CD4-positive, alpha-beta T cell (primary cell): ENCODE measurements around the gene FAM24B. TPM values are rescaled to one million over a fixed set of nuclear protein-coding genes. Genes with fewer than 3 reads are reported as not detected.

ENCODE experiments used
- ATAC-seq: fragments of 200-7000 bp; cut with Tn5 transposase; one replicate; pipeline ENCODE4 v1.10.0; 2022; ENCODE audit warnings: mild to moderate bottlenecking; ENCODE audit not compliant: poor library complexity
- CTCF ChIA-PET: fragments of 350-600 bp; sonication (Branson Sonifier 250); formaldehyde crosslinking; loops from one replicate; lab custom pipeline; 2021; ENCODE audit warnings: antibody characterized with exemption, inconsistent platforms; lab: Charles Lee
- POLR2A ChIA-PET: fragments of 350-600 bp; sonication (Branson Sonifier 250); formaldehyde crosslinking; loops from one replicate; lab custom pipeline; 2021; ENCODE audit warnings: antibody characterized with exemption, inconsistent platforms; lab: Charles Lee
- DNase-seq, 14 experiments: peaks; one replicate each; pipeline ENCODE4 v3.0.0-alpha.2; 2013 to 2020; ENCODE audit warnings: mixed read lengths in 2 of 14
- H3K27ac ChIP-seq, 2 donors: one replicate each; pipeline versions ENCODE4 v1.5.1 to v1.7.0; 2013; ENCODE audit warnings: low read length in 2 of 2, low read depth in 1 of 2, mild to moderate bottlenecking in 1 of 2
- H3K27me3 ChIP-seq, 2 experiments: 1 replicate in 1 of 2; 2 replicates in 1 of 2; pipeline versions ENCODE4 v1.6.1 to v1.7.0; 2013; ENCODE audit warnings: low read length in 2 of 2, control low read depth in 1 of 2, mild to moderate bottlenecking in 1 of 2, moderate library complexity in 1 of 2; ENCODE audit not compliant: insufficient read depth in 2 of 2, control insufficient read depth in 1 of 2
- H3K36me3 ChIP-seq: one replicate; pipeline ENCODE4 v1.6.1; 2013; ENCODE audit warnings: low read length, control low read depth; ENCODE audit not compliant: insufficient read depth
- H3K4me1 ChIP-seq: one replicate; pipeline ENCODE4 v1.6.1; 2013; ENCODE audit warnings: low read length, control low read depth; ENCODE audit not compliant: insufficient read depth
- H3K4me3 ChIP-seq: one replicate; pipeline ENCODE4 v1.5.1; 2013; ENCODE audit warnings: mild to moderate bottlenecking, low read length, moderate library complexity
- H3K9me3 ChIP-seq, 2 experiments: 1 replicate in 1 of 2; 2 replicates in 1 of 2; pipeline versions ENCODE4 v1.6.1 to v1.7.0; 2013; ENCODE audit warnings: low read length in 2 of 2, mild to moderate bottlenecking in 2 of 2, control low read depth in 1 of 2, moderate library complexity in 1 of 2; ENCODE audit not compliant: control insufficient read depth in 1 of 2, insufficient read depth in 1 of 2
- H3K27ac Mint-ChIP-seq: one replicate; pipeline ENCODE4 v1.8.0; 2020; ENCODE audit warnings: mixed read lengths
- H3K27me3 Mint-ChIP-seq: one replicate; pipeline ENCODE4 v1.8.0; 2021; ENCODE audit warnings: mixed read lengths
- H3K36me3 Mint-ChIP-seq: one replicate; pipeline ENCODE4 v1.8.0; 2021; ENCODE audit warnings: low read depth, mixed read lengths
- H3K4me1 Mint-ChIP-seq: one replicate; pipeline ENCODE4 v1.8.0; 2021; ENCODE audit warnings: low read depth, mixed read lengths
- H3K4me3 Mint-ChIP-seq: one replicate; pipeline ENCODE4 v1.8.0; 2020; ENCODE audit warnings: mild to moderate bottlenecking, mixed read lengths
- H3K9me3 Mint-ChIP-seq: one replicate; pipeline ENCODE4 v1.8.0; 2020; ENCODE audit warnings: mixed read lengths
- CTCF ChIP-seq: fragments of 200-600 bp; IDR thresholded peaks from one replicate; pipeline ENCODE4 v1.8.0; 2022; ENCODE audit warnings: antibody characterized with exemption, mild to moderate bottlenecking
- intact Hi-C, 2 experiments: fragments of 100-400 bp; cut with DNase I in 1 of 2; cut with micrococcal nuclease in 1 of 2; formaldehyde crosslinking; loops; one replicate each; pipeline versions ENCODE4 v1.15.1 to v1.9.0; 2023 to 2025; cut with DNase I, micrococcal nuclease
- polyA plus RNA-seq, 2 donors: library from polyadenylated mRNA; unstranded; fragments of 120-200 nt; gene quantifications; one replicate each; pipeline ENCODE4 v1.2.1, GENCODE V29; 2013
- total RNA-seq, 174 experiments: library from RNA in 2 of 174; stranded (reverse) in 2 of 174; gene quantifications; one replicate each; pipeline ENCODE4 v1.2.3 and lab custom pipeline; 2021 to 2026

Gene FAM24B
- 1 to 10 TPM; 6.8 to 7.1 TPM for total RNA-seq
- polyA plus RNA-seq (2013, experiment 1 of 2) = 11.6 TPM
- polyA plus RNA-seq (2013, experiment 2 of 2) = 9.1 TPM
- 1.3 to 7.8 (median 3.4) reads per million in 172 experiments for total RNA-seq (lab: John Stamatoyannopoulos, UW)

GRCh38 chr10:122879339-122880273 is at the start of gene FAM24B:
Gene FAM24B, minus strand, starts transcription at chr10:122879581. Its CDS starts 29,066 bp downstream, at chr10:122850515.
- no peaks in the 10 kb centered on the region for H3K9me3 Mint-ChIP-seq
- H3K27me3 ChIP-seq = no peaks in the 10 kb centered on the region
- no peaks in the 10 kb centered on the region for H3K9me3 ChIP-seq
- peak within 1 kb of the TSS; percentile 80 for H3K4me3 ChIP-seq
- H3K4me1 Mint-ChIP-seq = peaks cover 55% of the 10 kb centered on the region
- ChIA-PET POLR2A (interaction anchor here (0.6 to 2.6 kb wide), 11 partner anchors 12 to 951 kb away, joined by 3 to 28 read pairs (median 5); partner anchors contain the start of genes ATE1, BUB3, C10orf88 and IKZF5), CTCF (no interaction called here)
- H3K27ac Mint-ChIP-seq = peak within 1 kb of the TSS; percentile 79
- peaks cover 18% of the 10 kb centered on the region for H3K36me3 Mint-ChIP-seq
- intact Hi-C loops = loop anchor here (2.0 to 5.0 kb wide), 7 partner anchors 73 to 502 kb away; partner anchors contain the start of genes ACADSB (in 2 of the 2), IKZF5 (in 2 of the 2), BUB3 (in 1 of the 2) and C10orf88 (in 1 of the 2)
- no peak for TF ChIP-seq CTCF
- DNase-seq (peak; percentile 87 to 98 (median 94)), ATAC-seq (peak; percentile 84)
- H3K4me3 Mint-ChIP-seq = peak within 1 kb of the TSS; percentile 86
- peaks cover 19% of the 10 kb centered on the region for H3K4me1 ChIP-seq
- H3K27me3 Mint-ChIP-seq = no peaks in the 10 kb centered on the region
- H3K36me3 ChIP-seq = peaks cover 3% of the 10 kb centered on the region
- H3K27ac ChIP-seq = peak within 1 kb of the TSS; percentile 70 to 75

- Mint-ChIP-seq H3K9me3 (no peaks in the 10 kb centered on the region), H3K27me3 (peaks cover 15% of the 10 kb centered on the region), H3K27ac (no peak overlapping the region), H3K36me3 (no peaks in the 10 kb centered on the region), H3K4me1 (no peaks in the 10 kb centered on the region), H3K4me3 (no peak overlapping the region)
- ChIA-PET CTCF (no interaction called here), POLR2A (no interaction called here)
- TF ChIP-seq CTCF = no peak
- intact Hi-C loops = no loop called here
- no peaks in the 10 kb centered on the region for H3K27me3 ChIP-seq
- no peaks in the 10 kb centered on the region for H3K9me3 ChIP-seq
- DNase-seq = no peak
- H3K27ac ChIP-seq = no peak overlapping the region
- H3K4me3 ChIP-seq = no peak overlapping the region
- H3K4me1 ChIP-seq = no peaks in the 10 kb centered on the region
- ATAC-seq = no peak
- no peaks in the 10 kb centered on the region for H3K36me3 ChIP-seq
These were observed 36.3 kb upstream of the FAM24B start for GRCh38 chr10:122915700-122916099.

- ChIA-PET POLR2A (no interaction called here), CTCF (no interaction called here)
- H3K4me1 ChIP-seq = no peaks in the 10 kb centered on the region
- H3K27ac ChIP-seq = no peak overlapping the region
- no peak for TF ChIP-seq CTCF
- Mint-ChIP-seq H3K36me3 (no peaks in the 10 kb centered on the region), H3K27ac (no peak overlapping the region), H3K9me3 (peaks cover 3% of the 10 kb centered on the region), H3K4me3 (no peak overlapping the region), H3K4me1 (no peaks in the 10 kb centered on the region), H3K27me3 (peaks cover 28% of the 10 kb centered on the region)
- DNase-seq = peak; percentile 9 to 68 (median 46)
- H3K36me3 ChIP-seq = no peaks in the 10 kb centered on the region
- intact Hi-C loops = no loop called here
- H3K4me3 ChIP-seq = no peak overlapping the region
- H3K9me3 ChIP-seq = peaks cover 0 to 4% of the 10 kb centered on the region in 2 experiments
- peak; percentile 81 for ATAC-seq
- H3K27me3 ChIP-seq = no peaks in the 10 kb centered on the region
These were observed 32.6 kb upstream of the FAM24B start for GRCh38 chr10:122911889-122912484.
